ENCODE data around the gene C17orf113. TPM values are rescaled to one million over a fixed set of nuclear protein-coding genes. Genes with fewer than 3 reads are reported as not detected.

C17orf113 gene
- total RNA-seq, 4 donors from 2014 or later, result under 0.01 to 1.2 (median 0.67) TPM

- TF ChIP-seq CTCF (IDR thresholded peaks at IDR 0.05) (no peak), POLR2A (IDR thresholded peaks at IDR 0.05; ENCODE audit: low read depth) (no peak)
- no peak for DNase-seq (ENCODE audit: extremely low spot score)
- Histone ChIP-seq H3K9me3 (no peaks in the 10 kb centered on the region), H3K4me1 (peaks cover 6 to 20% (median 13%) of the 10 kb centered on the region in 4 donors), H3K4me3 (no peak overlapping the region), H3K27me3 (peaks cover 0 to 1% (median 0%) of the 10 kb centered on the region in 4 donors), H3K27ac (replicated peaks in 1 of 4) (no peak overlapping the region), H3K36me3 (peaks cover 0 to 7% (median 0%) of the 10 kb centered on the region in 4 donors)
- intact Hi-C loops (cut with DNase I), result no loop called here
- WGBS, result 84% methylated on average over 10 of the region's 12 CpGs
Measured at GRCh38 chr17:42047343-42047742, 3.1 kb downstream of the C17orf113 start.

GRCh38 chr17:42045719-42046118 lies 4.7 kb downstream of the C17orf113 start:
- WGBS, result 88% methylated on average over 1 of the region's 1 CpG
- peaks cover 0 to 7% (median 0%) of the 10 kb centered on the region in 4 donors for H3K36me3 ChIP-seq

GRCh38 chr17:42042598-42043319 lies 7.6 kb downstream of the C17orf113 start:
- no peak for TF ChIP-seq POLR2AphosphoS5 (IDR thresholded peaks at IDR 0.05)
- TF ChIP-seq EP300 (IDR thresholded peaks at IDR 0.05), result no peak
- TF ChIP-seq CTCF (IDR thresholded peaks at IDR 0.05), result no peak
- TF ChIP-seq POLR2A (IDR thresholded peaks at IDR 0.05; ENCODE audit: low read depth), result no peak
- Histone ChIP-seq H3K27ac (replicated peaks in 1 of 4) (no peak overlapping the region), H3K4me1 (peaks cover 0 to 11% (median 7%) of the 10 kb centered on the region in 4 donors), H3K4me3 (no peak overlapping the region), H3K27me3 (peaks cover 0 to 25% (median 6%) of the 10 kb centered on the region in 4 donors), H3K36me3 (peaks cover 0 to 7% (median 0%) of the 10 kb centered on the region in 4 donors), H3K9me3 (no peaks in the 10 kb centered on the region)
- WGBS, result 92% methylated on average over 11 of the region's 20 CpGs
- intact Hi-C loops (cut with DNase I), result no loop called here
- DNase-seq (ENCODE audit: extremely low spot score), result no peak

More at GRCh38 chr17:42045719-42046118, 4.7 kb downstream of the C17orf113 start:
- TF ChIP-seq CTCF (IDR thresholded peaks at IDR 0.05), result no peak
- TF ChIP-seq POLR2A (IDR thresholded peaks at IDR 0.05; ENCODE audit: low read depth), result no peak
- no peak for TF ChIP-seq EP300 (IDR thresholded peaks at IDR 0.05)
- no peak for TF ChIP-seq POLR2AphosphoS5 (IDR thresholded peaks at IDR 0.05)
- Histone ChIP-seq H3K27me3 (no peaks in the 10 kb centered on the region), H3K27ac (replicated peaks in 1 of 4) (no peak overlapping the region), H3K4me1 (peaks cover 6 to 15% (median 9%) of the 10 kb centered on the region in 4 donors), H3K9me3 (no peaks in the 10 kb centered on the region), H3K4me3 (no peak overlapping the region)
- intact Hi-C loops (cut with DNase I), result no loop called here
- DNase-seq (ENCODE audit: extremely low spot score), result no peak

- TF ChIP-seq CTCF (IDR thresholded peaks at IDR 0.05) (no peak), POLR2AphosphoS5 (IDR thresholded peaks at IDR 0.05) (no peak), EP300 (IDR thresholded peaks at IDR 0.05) (no peak), POLR2A (IDR thresholded peaks at IDR 0.05; ENCODE audit: low read depth) (no peak)
- Histone ChIP-seq H3K9me3 (no peaks in the 10 kb centered on the region), H3K36me3 (peaks cover 0 to 7% (median 0%) of the 10 kb centered on the region in 4 donors), H3K27me3 (peaks cover 0 to 36% (median 6%) of the 10 kb centered on the region in 4 donors), H3K27ac (replicated peaks in 1 of 4) (no peak overlapping the region), H3K4me3 (no peak overlapping the region), H3K4me1 (peaks cover 0 to 11% (median 7%) of the 10 kb centered on the region in 4 donors)
- intact Hi-C loops (cut with DNase I), result no loop called here
- no peak for DNase-seq (ENCODE audit: extremely low spot score)
Measured at GRCh38 chr17:42041619-42042018, 8.8 kb downstream of the C17orf113 start.

Measured in esophagus muscularis mucosa (tissue), 4 donors.